ENCODE data around the gene PCSK1N.

PCSK1N gene

DNA sequence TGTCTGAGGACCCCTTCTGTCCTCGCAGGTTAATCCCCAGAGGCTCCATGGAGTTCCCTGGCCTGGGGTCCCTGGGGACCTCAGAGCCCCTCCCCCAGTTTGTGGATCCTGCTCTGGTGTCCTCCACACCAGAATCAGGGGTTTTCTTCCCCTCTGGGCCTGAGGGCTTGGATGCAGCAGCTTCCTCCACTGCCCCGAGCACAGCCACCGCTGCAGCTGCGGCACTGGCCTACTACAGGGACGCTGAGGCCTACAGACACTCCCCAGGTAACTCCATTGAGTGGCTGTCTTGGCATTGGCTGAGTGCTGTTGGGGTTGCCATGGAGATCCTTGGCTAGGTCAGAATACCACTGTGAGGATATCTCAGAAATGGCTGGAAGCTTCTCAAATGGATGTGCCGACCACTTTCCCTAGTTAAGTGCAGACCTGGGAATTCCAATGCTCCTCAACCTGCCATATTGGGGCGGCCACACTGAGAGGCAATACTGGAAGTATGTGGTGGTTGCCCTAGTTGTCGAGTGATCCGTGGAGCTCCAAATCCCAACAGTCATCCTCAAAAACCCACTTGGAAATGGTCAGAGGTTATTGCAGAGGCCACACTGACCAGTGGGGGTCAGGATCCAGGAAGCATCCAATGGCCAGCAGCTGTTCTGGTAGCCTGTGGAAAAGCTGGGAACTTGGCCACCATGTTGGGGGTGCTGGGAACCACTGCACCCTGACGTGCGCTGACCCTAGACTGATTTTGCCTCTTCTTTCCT is 44.2 kb downstream of the PCSK1N start:
- in situ Hi-C loops (cut with HindIII; ENCODE audit: low sequenced_read_pairs) = no loop called here

DNA sequence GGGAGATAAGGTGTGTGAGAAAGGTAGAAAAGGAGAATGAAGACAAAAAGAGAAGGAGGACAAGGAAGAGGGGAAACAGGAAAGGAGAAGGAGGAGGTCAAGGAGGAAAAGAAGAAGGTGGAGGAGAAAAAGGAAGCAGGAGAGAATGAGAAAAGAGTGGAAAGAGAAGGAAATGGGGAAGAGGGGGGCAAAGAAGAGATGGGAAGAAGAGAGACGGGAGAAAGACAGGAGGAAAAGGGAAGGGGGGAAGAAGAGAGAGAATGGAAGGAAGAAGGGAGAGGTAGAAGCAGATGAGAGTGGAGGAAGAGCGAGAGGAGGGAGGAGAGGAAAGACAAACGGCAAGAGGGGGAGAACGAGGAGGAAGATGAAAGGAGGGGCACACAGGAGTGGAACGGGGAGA is 44.9 kb downstream of the PCSK1N start:
- in situ Hi-C loops (cut with HindIII; ENCODE audit: low sequenced_read_pairs) = no loop called here

DNA sequence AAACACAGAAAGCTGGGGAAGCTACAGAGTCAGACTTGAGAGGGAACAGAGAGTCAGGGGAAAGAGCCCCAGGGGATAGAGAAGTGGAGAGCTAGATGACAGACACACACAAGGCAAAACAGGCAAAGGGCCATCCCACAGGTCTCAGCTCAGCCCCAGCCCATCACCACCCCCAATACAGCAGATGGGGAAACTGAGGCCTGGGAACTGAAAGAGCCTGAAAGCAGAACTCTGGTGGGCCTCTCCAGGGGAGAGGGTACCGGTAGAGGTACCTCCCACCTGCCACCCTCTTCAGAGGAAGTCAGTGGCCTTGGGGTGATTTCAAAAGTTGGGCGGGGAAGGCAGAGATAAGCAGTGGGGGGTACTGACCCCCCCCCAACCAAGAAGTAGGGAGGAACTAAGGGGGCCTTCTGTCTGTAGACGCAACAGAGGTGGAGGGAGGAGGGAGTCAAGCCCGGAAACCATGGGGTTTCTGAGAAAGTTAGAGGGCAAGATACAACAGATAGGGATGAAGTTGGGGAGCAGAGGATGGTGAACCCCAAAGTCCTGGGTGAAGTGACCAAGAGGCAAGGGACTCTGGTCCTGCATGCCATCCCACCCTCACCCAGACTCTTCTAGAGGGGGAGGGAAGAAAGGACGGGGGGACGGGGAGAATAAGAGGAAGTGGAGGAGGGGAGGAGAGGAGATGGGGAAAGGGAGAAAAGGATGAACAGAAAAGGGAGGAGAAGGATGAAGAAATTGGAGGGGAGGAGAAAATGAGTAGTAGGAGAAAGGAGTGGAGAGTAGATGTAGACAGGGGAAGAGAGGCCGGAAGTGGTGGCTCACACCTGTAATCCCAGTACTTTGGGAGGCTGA is 45.8 kb downstream of the PCSK1N start:
- in situ Hi-C loops (cut with HindIII; ENCODE audit: low sequenced_read_pairs) = no loop called here

DNA sequence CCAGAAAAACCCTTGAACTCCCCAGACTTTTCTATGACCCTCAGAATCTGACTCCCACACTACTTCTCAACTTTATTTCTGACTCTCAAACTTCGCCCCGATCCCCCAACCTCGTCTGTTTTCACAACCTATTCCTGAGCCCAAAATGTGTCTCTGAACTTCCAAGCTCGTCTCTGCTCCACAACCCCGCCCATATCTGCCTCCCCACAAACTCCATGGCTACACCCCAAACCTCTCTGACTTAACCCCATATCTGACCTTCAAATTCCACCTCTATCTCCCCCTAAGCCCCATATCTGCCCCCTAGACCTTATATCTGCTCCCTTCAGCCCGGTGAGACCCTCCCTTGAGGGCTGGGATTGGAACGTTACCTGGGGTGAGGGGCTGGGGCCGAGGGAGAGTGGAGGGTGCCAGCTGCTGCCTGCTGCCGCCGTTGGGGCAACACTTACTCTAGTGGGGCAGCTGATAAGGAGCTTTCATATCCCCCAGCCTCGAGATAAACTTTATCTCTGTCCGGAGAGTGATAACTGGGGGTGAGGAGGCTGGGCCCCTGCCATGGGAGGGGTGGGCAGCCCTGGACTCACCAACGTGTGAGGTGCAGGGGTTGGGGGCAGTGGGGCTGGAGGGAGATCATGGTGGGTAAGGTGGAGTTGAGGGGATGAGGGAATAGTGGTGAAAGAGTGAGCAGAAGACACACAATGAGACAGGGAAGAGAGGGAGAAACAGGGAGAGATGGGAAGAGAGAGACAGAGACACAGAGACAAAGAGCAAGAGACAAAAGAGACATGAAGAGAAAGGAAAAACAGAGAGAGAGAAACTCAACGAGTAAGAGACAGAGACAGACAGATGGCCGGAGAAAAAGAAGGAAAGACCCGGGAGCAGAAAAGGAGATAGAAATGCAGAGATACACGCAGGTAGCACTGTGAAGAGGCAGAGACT is 47.6 kb downstream of the PCSK1N start:
- in situ Hi-C loops (cut with HindIII; ENCODE audit: low sequenced_read_pairs) = no loop called here

DNA sequence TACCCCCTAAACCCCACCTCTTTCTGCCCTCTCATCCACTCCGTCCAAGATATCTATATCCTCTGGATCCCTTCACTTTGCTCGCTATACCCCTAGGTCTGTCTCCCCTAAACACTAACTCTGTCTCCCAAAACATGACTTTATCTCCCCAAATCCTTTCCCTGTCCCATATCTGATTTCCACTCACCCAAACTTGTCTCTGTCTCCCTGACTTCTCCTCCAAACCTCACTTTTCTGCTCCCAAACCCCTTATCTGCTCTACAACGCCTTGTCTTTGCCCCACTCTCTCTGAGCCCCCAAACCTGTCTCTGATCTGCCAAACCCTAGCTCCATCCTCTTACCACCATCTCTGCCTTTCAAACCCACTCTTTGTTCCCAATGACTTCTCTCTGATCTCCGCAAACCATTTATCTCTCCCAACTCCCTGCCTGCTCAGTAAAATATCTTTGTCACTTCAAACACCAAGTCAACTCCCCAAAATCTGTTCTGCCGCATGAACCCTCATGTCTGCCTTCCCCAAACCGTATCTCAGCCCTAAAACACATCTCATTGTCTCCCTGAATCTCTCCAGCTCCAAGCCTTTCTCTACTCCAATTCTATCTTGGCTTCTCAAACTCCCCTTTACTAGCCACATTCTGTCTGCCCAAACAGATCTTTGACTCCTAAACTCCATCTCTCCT is 48.4 kb downstream of the PCSK1N start:
- in situ Hi-C loops (cut with HindIII; ENCODE audit: low sequenced_read_pairs) = no loop called here

DNA sequence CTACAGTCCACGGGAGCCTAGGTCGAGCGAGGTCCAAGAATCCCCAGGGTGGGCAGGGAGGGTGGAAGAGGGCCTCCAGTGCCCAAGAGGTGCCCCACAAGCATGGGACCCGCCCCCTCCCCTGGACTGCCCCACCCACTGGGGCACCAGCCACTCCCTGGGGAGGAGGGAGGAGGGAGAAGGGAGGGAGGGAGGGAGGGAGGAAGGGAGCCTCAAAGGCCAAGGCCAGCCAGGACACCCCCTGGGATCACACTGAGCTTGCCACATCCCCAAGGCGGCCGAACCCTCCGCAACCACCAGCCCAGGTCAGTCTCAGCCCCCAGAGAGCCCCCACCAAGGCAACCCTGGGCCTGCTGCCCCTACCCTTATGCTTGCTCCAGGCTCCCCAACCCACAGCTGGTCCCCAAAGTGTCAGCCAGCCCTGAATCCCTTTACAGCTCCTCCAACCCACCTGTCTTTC is 49.0 kb downstream of the PCSK1N start, which contains the start of gene GATA1:
TSS of gene GATA1 (plus strand) at position 250 of the 460 bp plus-strand sequence. CDS start 4,520 bp downstream, outside the sequence.
- in situ Hi-C loops (cut with HindIII; ENCODE audit: low sequenced_read_pairs) = no loop called here

DNA sequence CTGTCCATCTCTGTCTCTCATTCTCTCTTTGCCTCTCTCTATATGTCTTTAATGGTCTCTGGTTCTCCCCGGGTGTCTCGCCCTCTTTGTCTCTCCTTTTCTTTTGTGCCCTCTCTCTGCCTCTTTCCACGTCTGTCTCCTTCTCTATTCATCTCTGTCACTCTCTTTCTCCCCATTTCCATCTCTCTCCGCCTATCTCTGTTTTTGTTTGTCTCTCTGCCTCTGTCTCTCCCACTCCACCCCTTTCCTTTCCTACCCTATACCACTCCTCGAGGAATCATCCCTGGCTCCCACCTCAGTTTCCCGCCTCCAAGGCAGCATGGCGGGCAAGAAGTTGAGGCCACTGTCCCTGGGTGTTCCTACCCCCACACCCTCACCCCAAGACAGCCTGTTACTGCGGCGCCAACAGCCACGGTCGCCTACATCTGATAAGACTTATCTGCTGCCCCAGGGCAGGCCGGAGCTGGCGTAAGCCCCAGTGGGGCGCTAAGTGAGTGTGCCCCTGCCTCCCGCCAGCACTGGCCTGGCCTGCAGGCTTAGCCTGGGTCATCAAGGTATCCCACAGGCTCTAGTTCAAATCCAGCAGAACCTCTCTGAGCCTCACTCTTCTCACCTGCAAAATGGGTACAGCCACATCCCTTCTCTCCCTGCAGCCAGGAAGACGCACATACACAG is 49.7 kb downstream of the PCSK1N start:
- in situ Hi-C loops (cut with HindIII; ENCODE audit: low sequenced_read_pairs) = no loop called here

DNA sequence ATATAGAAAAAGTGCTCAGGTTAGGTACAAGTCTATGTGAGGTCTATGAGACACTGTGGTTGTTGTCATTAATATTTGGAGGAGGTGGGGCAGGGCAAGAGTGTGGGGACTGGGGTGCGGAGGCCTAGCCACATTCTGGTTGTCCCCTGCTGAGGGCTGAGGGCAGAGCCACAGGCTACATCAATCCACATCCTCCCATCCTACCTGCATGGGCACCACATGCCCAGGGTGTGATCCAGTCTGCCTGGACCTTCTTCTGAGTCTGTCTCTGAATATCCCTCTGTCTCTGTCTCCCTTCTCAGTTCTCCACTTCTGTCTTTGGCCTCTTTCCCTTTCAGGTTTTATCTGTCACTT is 50.2 kb downstream of the PCSK1N start:
- in situ Hi-C loops (cut with HindIII; ENCODE audit: low sequenced_read_pairs) = no loop called here

DNA sequence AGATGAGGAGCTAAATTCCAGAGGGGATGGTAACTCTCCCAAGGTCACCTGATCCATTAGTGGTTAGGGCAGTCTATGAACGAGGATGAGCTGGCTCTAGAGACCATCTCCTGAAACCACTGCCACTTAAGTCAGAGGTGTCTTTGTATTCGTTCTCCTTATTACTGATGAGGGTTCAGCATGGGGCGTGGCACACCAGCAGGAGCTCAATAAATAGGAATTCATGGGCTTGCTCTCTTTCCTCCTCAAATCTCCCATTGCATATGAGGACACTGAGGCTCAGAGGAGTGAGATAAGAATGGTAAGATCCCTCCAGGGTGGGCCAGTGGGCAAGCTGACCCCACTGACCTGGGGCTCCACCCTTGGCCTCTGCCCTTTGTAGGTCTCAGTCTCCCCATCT is 50.7 kb downstream of the PCSK1N start:
- in situ Hi-C loops (cut with HindIII; ENCODE audit: low sequenced_read_pairs) = no loop called here

DNA sequence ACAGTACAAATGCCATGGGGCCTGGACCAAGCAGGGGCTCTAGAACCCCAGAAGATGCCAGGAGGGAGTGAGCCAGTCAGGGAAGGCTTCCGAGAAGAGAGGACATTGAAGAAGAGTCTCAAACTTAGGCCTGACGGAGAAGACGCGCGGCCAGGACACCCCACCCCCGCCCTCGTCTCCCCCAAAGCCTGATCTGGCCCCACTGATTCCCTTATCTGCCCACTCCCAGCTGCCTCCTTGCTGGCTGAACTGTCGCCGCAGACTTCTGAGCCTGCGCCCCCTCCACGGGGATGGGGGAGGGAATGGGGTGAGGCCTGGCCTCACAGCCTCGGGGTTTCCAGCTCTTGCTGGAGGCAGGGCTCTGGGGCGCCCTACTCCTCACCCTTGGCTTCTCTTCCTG is 52.6 kb downstream of the PCSK1N start:
- in situ Hi-C loops (cut with HindIII; ENCODE audit: low sequenced_read_pairs) = no loop called here

DNA sequence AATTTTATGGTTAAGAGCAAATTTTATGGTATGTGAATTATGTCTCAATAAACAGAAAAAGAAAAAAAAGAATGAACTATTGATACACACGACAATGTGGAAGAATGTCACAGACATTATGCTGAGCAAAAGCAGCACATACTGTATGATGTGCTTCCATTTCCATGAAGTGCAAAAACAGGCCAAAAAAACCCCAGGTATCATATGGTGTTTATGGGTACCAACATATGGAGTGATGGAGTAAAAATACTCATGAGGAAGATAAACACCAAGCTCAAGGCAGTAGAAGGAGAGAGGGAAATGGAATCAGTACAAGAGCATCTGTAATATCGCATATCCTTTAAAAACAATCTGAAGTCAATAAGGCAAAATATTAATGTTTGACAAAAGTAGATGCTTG is 53.2 kb downstream of the PCSK1N start:
- in situ Hi-C loops (cut with HindIII; ENCODE audit: low sequenced_read_pairs) = no loop called here

DNA sequence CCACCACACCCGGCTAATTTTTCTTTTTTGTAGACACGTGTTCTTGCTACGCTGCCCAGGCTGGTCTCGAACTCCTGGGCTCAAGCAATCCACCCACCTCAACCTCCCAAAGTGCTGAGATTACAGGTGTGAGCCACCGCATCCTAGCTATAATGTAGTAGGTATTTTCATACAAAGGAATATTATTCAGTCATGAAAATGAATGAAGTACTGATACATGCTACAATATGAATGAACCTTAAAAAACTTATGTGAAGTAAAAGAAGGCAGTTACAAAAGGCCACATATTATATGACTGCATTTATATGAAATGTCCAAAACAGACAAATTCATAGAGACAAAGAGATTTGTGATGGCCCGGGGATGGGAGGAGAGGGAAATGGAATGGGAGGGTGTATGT is 53.7 kb downstream of the PCSK1N start:
- in situ Hi-C loops (cut with HindIII; ENCODE audit: low sequenced_read_pairs) = no loop called here
